HG03575 (cell line): ENCODE results near the gene LRGUK.
"Not testable (repeated sequence)": the region's sequence is repeated elsewhere in the genome, so short reads cannot be mapped to it uniquely, and the experiment has no call there.

ENCODE experiments used
- ATAC-seq: cut with Tn5 transposase; IDR thresholded peaks from one replicate; pipeline ENCODE4 v1.9.1; 2021; ENCODE audit not compliant: unreplicated experiment, insufficient number of reproducible peaks, low FRiP score; ENCODE audit errors: extremely low read depth

The LRGUK gene

GRCh38 chr7:134287916-134288659 is 160.9 kb downstream of the LRGUK start:
- no peak for ATAC-seq

- no peak for ATAC-seq
These were observed 162.3 kb downstream of the LRGUK start for GRCh38 chr7:134289423-134289822.

- no peak for ATAC-seq
These were observed 162.7 kb downstream of the LRGUK start for GRCh38 chr7:134289841-134290240.

- ATAC-seq: no peak
These were observed 163.1 kb downstream of the LRGUK start for GRCh38 chr7:134290286-134290685.

- ATAC-seq: peak; percentile 100
These were observed 166.0 kb downstream of the LRGUK start for GRCh38 chr7:134293002-134293740.

- ATAC-seq: not testable (repeated sequence)
These were observed 168.8 kb downstream of the LRGUK start for GRCh38 chr7:134295982-134296381.

- ATAC-seq: no peak
These were observed 170.3 kb downstream of the LRGUK start for GRCh38 chr7:134297489-134297888.

GRCh38 chr7:134298902-134299683 is 172.0 kb downstream of the LRGUK start:
- ATAC-seq: no peak

- ATAC-seq: no peak
These were observed 173.8 kb downstream of the LRGUK start for GRCh38 chr7:134300988-134301387.

GRCh38 chr7:134301592-134301991 is 174.5 kb downstream of the LRGUK start:
- ATAC-seq: no peak

GRCh38 chr7:134302120-134302519 is 175.0 kb downstream of the LRGUK start:
- no peak for ATAC-seq

- no peak for ATAC-seq
These were observed 180.2 kb downstream of the LRGUK start for GRCh38 chr7:134307320-134307719.

- no peak for ATAC-seq
These were observed 181.4 kb downstream of the LRGUK start for GRCh38 chr7:134308548-134308947.

GRCh38 chr7:134311807-134312206 is 184.7 kb downstream of the LRGUK start:
- no peak for ATAC-seq

- ATAC-seq: no peak
These were observed 185.6 kb downstream of the LRGUK start for GRCh38 chr7:134312717-134313116.

- no peak for ATAC-seq
These were observed 186.4 kb downstream of the LRGUK start for GRCh38 chr7:134313543-134313942.
